ENCODE results near the gene SLC22A5. TPM values are rescaled to one million over a fixed set of nuclear protein-coding genes. Genes with fewer than 3 reads are reported as not detected.
A peak's percentile ranks its signal among the peaks of the same experiment; 100 is the strongest.

Gene SLC22A5
- total and polyA plus RNA-seq, 2 experiments from 2014 or later = 14.7 to 20.8 TPM

- Histone ChIP-seq H3K27ac (no peak overlapping the region), H3K4me1 (ENCODE audit: insufficient read depth) (no peaks in the 10 kb centered on the region), H3K27me3 (no peaks in the 10 kb centered on the region), H3K79me2 (no peaks in the 10 kb centered on the region), H3K9me3 (ENCODE audit: low read depth) (no peaks in the 10 kb centered on the region), H3K4me3 (no peak overlapping the region), H3K9me2 (replicated peaks; ENCODE audit: insufficient read depth) (no peaks in the 10 kb centered on the region), H4K20me1 (ENCODE audit: insufficient read depth, poor library complexity, severe bottlenecking) (no peaks in the 10 kb centered on the region), H3K4me2 (no peak overlapping the region), H2AFZ (no peak overlapping the region), H3K36me3 (replicated peaks; ENCODE audit: insufficient read depth, low read depth) (no peaks in the 10 kb centered on the region)
- WGBS (ENCODE audit: low lambda C conversion rate, missing lambda C conversion rate) = 76% methylated on average over 2 of the region's 2 CpGs
- DNase-seq (ENCODE audit: low spot score) = no peak
- no peak for TF ChIP-seq EZH2phosphoT487 (IDR thresholded peaks at IDR 0.05; ENCODE audit: low read depth, severe bottlenecking, unreplicated experiment)
- TF ChIP-seq CTCF (IDR thresholded peaks at IDR 0.05; ENCODE audit: poor library complexity) = no peak
- no peak for TF ChIP-seq EZH2 (IDR thresholded peaks at IDR 0.05; ENCODE audit: borderline replicate concordance)
Measured at GRCh38 chr5:132327252-132327955, 42.1 kb upstream of the SLC22A5 start.

GRCh38 chr5:132334812-132335211 lies 34.7 kb upstream of the SLC22A5 start:
- Histone ChIP-seq H3K4me3 (no peak overlapping the region), H3K27ac (peak overlapping the region; percentile 70), H3K9me2 (replicated peaks; ENCODE audit: insufficient read depth) (no peaks in the 10 kb centered on the region), H3K36me3 (replicated peaks; ENCODE audit: insufficient read depth, low read depth) (no peaks in the 10 kb centered on the region), H3K79me2 (no peaks in the 10 kb centered on the region), H4K20me1 (ENCODE audit: insufficient read depth, poor library complexity, severe bottlenecking) (no peaks in the 10 kb centered on the region), H3K27me3 (no peaks in the 10 kb centered on the region), H2AFZ (no peak overlapping the region), H3K9me3 (ENCODE audit: low read depth) (no peaks in the 10 kb centered on the region), H3K4me1 (ENCODE audit: insufficient read depth) (peaks cover 6% of the 10 kb centered on the region), H3K4me2 (no peak overlapping the region)
- 81% methylated on average over 3 of the region's 3 CpGs for WGBS (ENCODE audit: low lambda C conversion rate, missing lambda C conversion rate)
- DNase-seq (ENCODE audit: low spot score) = no peak
- TF ChIP-seq CTCF (IDR thresholded peaks at IDR 0.05; ENCODE audit: poor library complexity) (no peak), EZH2 (IDR thresholded peaks at IDR 0.05; ENCODE audit: borderline replicate concordance) (no peak), EZH2phosphoT487 (IDR thresholded peaks at IDR 0.05; ENCODE audit: low read depth, severe bottlenecking, unreplicated experiment) (no peak)

DNA sequence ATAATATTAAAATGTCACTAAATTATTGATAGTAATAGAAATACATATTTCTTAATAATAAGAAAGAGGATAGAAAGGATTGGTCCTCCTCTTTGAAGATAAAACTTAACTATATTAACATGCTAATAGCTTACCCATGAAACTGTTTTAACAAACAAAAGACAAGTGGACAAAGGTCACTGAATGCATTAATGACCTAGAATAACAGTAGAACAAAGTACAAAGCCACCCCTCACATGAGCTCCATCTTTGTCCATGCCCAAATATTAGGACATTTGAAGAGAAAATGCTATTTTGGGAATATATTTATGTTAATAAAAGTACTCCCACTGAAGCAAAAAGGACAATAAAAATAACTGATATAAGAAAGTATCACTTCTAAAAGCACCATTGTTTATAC lies 34.1 kb upstream of the SLC22A5 start:
- Histone ChIP-seq H3K36me3 (replicated peaks; ENCODE audit: insufficient read depth, low read depth) (no peaks in the 10 kb centered on the region), H3K9me2 (replicated peaks; ENCODE audit: insufficient read depth) (no peaks in the 10 kb centered on the region), H3K4me3 (no peak overlapping the region), H3K79me2 (no peaks in the 10 kb centered on the region), H3K4me1 (ENCODE audit: insufficient read depth) (peaks cover 7% of the 10 kb centered on the region), H3K27me3 (no peaks in the 10 kb centered on the region), H3K4me2 (no peak overlapping the region), H3K9me3 (ENCODE audit: low read depth) (no peaks in the 10 kb centered on the region), H2AFZ (no peak overlapping the region), H3K27ac (peak overlapping the region; percentile 70), H4K20me1 (ENCODE audit: insufficient read depth, poor library complexity, severe bottlenecking) (no peaks in the 10 kb centered on the region)
- no peak for DNase-seq (ENCODE audit: low spot score)
- no peak for TF ChIP-seq EZH2 (IDR thresholded peaks at IDR 0.05; ENCODE audit: borderline replicate concordance)
- TF ChIP-seq CTCF (IDR thresholded peaks at IDR 0.05; ENCODE audit: poor library complexity) = no peak
- no peak for TF ChIP-seq EZH2phosphoT487 (IDR thresholded peaks at IDR 0.05; ENCODE audit: low read depth, severe bottlenecking, unreplicated experiment)

All from hepatocyte (in vitro differentiated cells).